ENCODE measurements around the gene SFXN3.

GRCh38 chr10:101008823-101009423 is 22.1 kb upstream of the SFXN3 start:
- TF ChIP-seq EZH2 (IDR thresholded peaks at IDR 0.05) (no peak), CTCF (IDR thresholded peaks at IDR 0.05) (no peak), EZH2phosphoT487 (IDR thresholded peaks at IDR 0.05) (no peak)
